HAP-1 (cell line): ENCODE measurements around the gene NKD2.

ENCODE experiments used
- DNase-seq, 2 experiments: peaks; one replicate each; pipeline ENCODE4 v3.0.0-alpha.2; 2016 to 2020; ENCODE audit warnings: low spot score in 2 of 2
- H3K27me3 ChIP-seq: fragments of 250-450 bp; sonication (Bioruptor Pico); 2 replicates; pipeline ENCODE4 v1.5.1; 2020; ENCODE audit warnings: low read depth, mild to moderate bottlenecking, moderate library complexity
- H3K36me3 ChIP-seq: fragments of 250-450 bp; sonication (Bioruptor Pico); replicated peaks from 2 replicates; pipeline ENCODE4 v1.5.1; 2020; ENCODE audit warnings: mild to moderate bottlenecking
- H3K4me1 ChIP-seq: fragments of 250-450 bp; sonication (Bioruptor Pico); 2 replicates; pipeline ENCODE4 v1.5.1; 2020; ENCODE audit warnings: mild to moderate bottlenecking
- H3K4me3 ChIP-seq: fragments of 250-450 bp; sonication (Bioruptor Pico); 2 replicates; pipeline ENCODE4 v1.5.1; 2020; ENCODE audit warnings: mild to moderate bottlenecking, moderate library complexity
- H3K9me3 ChIP-seq: fragments of 250-450 bp; sonication (Bioruptor Pico); 2 replicates; pipeline ENCODE4 v1.5.1; 2020; ENCODE audit warnings: mild to moderate bottlenecking, moderate library complexity
- in situ Hi-C: fragments of 300-500 bp; cut with MboI; formaldehyde crosslinking; loops from 3 replicates; pipeline ENCODE4 v1.14.3; 2020; ENCODE audit warnings: low sequenced_read_pairs, inconsistent platforms, mixed read lengths

The NKD2 gene

DNA sequence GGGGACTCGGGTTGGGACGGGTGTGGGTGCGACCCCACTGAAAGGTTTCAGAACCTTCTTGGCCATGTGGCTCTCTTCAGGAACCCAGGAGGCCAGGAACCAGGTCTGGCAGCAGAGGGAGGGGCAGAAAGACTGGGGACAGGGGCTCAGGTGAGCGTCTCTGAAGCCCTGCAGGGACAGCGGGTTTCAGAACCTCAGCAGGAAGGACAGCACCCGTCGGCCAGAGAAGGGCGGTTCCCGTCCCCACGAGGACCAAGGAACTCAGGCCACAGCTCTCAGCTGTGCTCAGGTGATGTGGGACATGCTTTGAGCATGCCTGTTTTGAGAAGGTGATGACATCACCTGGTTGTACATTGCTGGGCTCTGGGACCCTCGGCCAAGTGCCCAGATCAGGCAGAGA is 77.5 kb downstream of the NKD2 start:
- in situ Hi-C loops: no loop called here
- H3K4me1 ChIP-seq: no peaks in the 10 kb centered on the region
- H3K27me3 ChIP-seq: no peaks in the 10 kb centered on the region
- no peaks in the 10 kb centered on the region; the same call in 1 of the 2 replicates for H3K36me3 ChIP-seq
- H3K4me3 ChIP-seq: no peak overlapping the region
- no peaks in the 10 kb centered on the region for H3K9me3 ChIP-seq
- DNase-seq: no peak

DNA sequence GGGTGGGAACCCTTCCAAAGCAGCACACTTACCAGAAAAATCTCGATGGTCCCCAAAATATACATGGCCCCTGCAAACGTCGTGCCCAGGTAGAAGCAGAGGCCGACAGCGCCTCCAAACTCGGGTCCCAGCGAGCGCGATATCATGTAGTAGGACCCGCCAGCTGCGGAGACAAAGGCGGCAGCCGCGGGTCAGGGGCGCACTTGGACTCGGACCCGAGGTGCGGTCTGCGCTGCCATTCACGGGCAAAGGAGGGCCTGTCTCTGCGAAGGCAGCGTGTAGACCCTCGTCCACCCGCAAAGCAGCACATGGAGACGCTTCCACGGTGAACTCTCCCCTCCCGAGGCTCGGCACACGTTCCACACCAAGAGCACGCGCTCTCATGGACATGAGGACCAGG is 78.3 kb downstream of the NKD2 start:
- Histone ChIP-seq H3K4me3 (no peak overlapping the region), H3K4me1 (no peaks in the 10 kb centered on the region), H3K36me3 (no peaks in the 10 kb centered on the region; the same call in 1 of the 2 replicates), H3K27me3 (no peaks in the 10 kb centered on the region), H3K9me3 (no peaks in the 10 kb centered on the region)
- no peak for DNase-seq
- in situ Hi-C loops: no loop called here

DNA sequence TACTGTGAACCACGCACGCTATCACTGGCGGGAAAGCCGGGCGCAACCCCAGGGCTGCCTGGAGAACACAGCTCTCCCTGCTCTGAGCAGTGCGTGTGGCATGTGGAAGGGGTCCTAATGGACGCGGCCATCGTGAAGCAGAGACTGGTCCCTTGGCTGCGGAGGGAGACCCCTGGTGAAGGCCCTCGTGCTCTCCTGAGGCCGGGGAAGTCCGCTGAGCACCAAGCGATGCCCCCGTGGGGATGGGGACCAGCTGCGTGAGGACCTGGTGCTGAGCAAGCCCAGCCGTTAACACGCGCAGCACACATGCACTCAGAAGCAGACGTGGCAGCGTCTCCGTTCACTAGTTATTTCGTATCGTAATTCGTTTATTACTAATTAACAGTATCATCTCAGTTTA is 78.8 kb downstream of the NKD2 start:
- in situ Hi-C loops: no loop called here
- H3K36me3 ChIP-seq: no peaks in the 10 kb centered on the region; the same call in 1 of the 2 replicates
- DNase-seq: no peak

DNA sequence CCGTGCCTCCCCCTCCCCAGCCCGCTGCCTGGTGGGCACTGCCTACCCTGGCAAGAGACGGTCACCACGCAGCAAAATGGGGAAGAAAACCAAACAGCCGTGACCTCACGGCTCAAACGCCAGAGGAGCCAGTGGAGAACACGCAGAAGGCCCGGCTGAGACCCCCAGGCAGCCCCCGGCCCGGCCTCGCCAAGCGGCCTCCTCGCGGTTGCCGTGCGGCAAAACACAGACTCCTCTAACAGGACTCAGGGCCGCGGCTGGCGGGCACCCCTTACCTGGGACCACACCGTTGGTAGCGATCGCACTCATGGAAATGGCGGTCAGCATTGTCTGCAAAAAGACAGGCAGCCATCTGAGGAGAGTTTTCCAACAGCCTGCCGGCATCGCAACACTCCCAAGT is 79.4 kb downstream of the NKD2 start:
- in situ Hi-C loops: no loop called here
- Histone ChIP-seq H3K4me1 (no peaks in the 10 kb centered on the region), H3K27me3 (no peaks in the 10 kb centered on the region), H3K9me3 (no peaks in the 10 kb centered on the region), H3K36me3 (no peaks in the 10 kb centered on the region; the same call in 1 of the 2 replicates), H3K4me3 (no peak overlapping the region)
- no peak for DNase-seq

More for the DNA sequence above, 78.8 kb downstream of the NKD2 start:
- Histone ChIP-seq H3K27me3 (no peaks in the 10 kb centered on the region), H3K4me1 (no peaks in the 10 kb centered on the region), H3K9me3 (no peaks in the 10 kb centered on the region), H3K4me3 (no peak overlapping the region)
